HK-2 (cell line): ENCODE data around the gene APBA3.
"Not testable (repeated sequence)": the region's sequence is repeated elsewhere in the genome, so short reads cannot be mapped to it uniquely, and the experiment has no call there.

Source experiments
- DNase-seq: peaks from one replicate; pipeline ENCODE4 v3.0.0-alpha.2; 2018; ENCODE audit not compliant: unreplicated experiment

APBA3 gene

GRCh38 chr19:3771000-3771905 lies 9.8 kb upstream of the APBA3 start:
- DNase-seq, result no peak

DNA sequence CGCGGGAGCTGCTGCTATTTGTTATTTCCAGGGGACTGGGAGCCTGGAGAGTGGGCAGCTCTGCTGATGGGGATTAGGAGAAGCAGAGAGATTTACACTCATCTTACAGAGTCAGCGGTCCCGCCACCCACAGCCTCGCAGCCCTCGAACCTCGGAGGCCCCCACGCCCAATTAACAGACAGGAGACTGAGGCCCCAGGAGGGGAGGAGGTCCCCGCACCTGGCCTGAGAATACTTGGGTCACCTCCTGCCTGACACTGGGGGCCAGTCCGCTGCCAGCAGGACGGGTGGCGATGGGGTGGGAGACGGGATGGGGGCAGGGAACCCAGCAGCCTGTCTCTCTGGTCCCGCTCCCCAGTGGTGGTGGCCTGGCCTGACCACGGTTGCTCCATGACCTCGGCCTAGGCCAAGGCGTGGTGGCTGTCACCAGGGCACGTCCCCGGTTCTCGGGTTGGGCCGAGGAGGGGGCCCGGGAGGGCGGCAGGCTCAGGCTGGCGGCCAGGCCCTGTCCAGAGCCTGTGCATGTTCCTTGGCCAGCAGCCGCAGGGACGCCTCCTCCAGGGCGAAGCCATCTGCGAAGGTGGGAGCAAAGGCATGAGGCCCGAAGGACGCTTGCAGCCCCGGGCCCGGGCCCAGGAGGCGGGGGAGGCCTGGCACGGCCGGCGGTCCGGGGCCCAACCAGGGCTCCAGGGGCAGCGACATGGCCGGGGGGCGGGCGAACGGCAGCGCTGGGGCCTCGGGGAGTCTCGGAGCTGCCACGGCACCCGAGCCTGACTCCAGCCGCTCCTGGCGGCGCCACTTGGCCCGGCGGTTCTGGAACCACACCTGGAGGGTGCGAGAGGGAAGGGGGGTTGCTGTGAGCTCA lies 8.9 kb upstream of the APBA3 start:
- DNase-seq, result no peak

- no peak for DNase-seq
Observed at GRCh38 chr19:3769494-3769893, 8.0 kb upstream of the APBA3 start.

DNA sequence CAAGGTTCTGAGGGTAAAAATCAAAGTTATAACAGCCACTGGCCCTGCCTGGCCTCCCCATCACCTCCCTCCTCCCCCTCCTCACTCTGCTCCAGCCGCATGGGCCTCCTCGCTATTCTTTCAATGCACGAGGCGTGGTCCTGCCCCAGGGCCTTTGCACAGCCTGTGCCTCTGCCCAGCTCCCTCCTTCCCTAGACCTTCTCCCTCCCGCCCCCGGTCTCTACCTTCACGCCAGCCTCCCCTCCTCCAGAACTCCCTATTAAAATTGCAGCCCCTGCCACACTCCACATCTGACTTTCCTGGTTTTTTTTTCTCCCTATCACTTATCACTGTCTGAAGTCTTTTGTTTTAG lies 7.2 kb upstream of the APBA3 start:
- no peak for DNase-seq

- no peak for DNase-seq
Observed at GRCh38 chr19:3768015-3768747, 6.7 kb upstream of the APBA3 start.

DNA sequence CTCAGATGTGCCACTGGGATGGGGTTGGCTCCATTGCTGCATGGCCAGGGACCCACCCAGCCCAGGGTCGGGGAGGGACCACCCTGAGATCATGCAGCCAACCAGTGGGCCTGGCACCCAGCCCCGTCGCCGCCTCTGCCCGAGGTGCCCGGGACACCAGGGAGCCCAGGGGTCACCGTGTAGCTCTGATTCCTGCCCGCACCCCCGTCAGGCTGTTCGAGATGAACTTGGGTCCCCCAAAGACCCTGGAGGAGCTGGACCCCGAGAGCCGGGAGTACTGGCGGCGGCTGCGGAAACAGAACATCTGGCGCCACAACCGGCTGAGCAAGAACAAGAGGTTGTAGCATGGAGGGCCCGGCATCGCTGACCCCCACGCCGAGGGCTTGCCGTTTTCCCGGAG lies 5.6 kb upstream of the APBA3 start:
- DNase-seq, result no peak

DNA sequence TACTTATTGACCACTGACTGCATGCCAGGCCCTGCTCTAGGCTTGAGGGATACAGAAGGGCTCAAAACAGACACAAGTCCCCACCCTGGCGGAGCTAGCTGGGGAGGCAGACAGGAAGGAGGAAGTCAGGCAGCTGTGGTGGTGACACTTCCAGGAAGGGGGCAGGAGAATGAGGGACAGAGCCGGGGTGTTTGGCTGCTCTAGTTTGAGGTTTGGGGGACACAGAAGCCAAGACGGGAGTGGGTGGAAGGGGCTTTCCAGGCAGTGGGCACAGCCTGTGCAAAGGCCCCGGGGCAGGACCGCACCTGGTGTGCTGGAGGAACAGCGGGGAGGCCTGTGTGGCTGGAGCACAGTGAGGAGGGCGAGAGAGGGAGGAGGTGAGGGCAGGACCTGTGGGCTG lies 5.0 kb upstream of the APBA3 start:
- no peak for DNase-seq

DNA sequence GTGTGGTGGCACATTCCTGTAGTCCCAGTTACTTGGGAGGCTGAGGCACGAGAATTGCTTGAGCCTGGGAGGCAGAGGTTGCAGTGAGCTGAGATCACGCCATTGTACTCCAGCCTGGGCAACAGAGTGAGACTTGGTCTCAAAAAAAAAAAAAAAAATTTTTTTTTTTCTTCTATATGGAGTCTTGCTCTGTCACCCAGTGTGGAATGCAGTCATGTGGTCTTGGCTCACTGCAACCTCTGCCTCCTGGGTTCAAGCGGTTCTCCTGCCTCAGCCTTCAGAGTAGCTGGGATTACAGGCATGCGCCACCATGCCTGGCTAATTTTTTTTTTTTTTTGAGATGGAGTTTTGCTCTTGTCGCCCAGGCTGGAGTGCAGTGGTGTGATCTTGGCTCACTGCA lies 4.3 kb upstream of the APBA3 start:
- DNase-seq, result not testable (repeated sequence)

GRCh38 chr19:3765121-3765520 lies 3.6 kb upstream of the APBA3 start:
- no peak for DNase-seq

DNA sequence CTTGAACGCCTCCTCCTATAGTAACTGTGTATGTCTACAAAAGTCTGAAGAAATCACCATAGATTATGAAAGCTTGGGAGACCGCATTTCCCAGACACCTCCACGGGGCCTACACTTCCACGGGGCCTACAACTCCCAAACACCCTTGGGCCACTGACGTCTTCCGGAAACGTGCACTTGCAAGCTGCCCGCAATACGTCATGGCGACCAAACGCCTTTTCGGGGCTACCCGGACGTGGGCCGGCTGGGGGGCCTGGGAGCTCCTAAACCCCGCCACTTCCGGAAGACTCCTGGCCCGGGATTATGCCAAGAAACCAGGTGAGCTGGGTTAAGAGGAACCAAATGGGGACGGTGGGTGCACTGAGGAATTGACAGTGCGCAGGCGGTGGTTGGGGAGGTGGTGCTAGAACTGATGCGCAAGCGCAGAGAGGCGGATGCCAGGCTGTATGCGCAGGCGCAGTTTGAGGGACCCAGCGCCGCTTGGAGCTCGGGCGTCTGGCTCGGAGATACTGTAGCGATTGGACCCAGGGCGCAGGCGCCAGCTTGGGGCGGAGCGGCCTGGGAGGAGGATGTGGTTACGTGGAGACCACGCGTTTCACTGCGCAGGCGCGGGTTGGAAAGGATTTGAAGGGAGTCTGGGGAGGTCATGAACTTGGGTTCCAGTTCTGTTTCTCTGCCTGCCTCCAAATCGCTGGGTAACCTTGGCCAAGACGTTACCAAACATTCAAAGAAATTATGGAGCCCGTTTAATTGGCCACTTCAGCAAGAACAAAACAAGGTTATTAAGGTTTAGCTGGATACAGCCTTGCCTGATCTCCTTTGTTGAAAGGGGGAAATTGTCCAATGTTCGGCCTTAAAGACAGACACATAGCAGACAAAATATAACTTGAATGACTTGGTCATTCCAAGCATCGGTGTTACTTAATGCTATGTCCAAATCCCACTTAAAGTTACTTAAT lies 1.3 kb upstream of the APBA3 start, which contains the start of gene MRPL54:
MRPL54 (plus strand) TSS at position 182 of the 959 bp plus-strand sequence; CDS start at position 201, 19 bp downstream.
- DNase-seq, result peak; percentile 99

GRCh38 chr19:3762130-3762473 lies 610 bp upstream of the APBA3 start:
- no peak for DNase-seq

GRCh38 chr19:3760871-3761361 lies 576 bp downstream of the APBA3 start:
- DNase-seq, result no peak

DNA sequence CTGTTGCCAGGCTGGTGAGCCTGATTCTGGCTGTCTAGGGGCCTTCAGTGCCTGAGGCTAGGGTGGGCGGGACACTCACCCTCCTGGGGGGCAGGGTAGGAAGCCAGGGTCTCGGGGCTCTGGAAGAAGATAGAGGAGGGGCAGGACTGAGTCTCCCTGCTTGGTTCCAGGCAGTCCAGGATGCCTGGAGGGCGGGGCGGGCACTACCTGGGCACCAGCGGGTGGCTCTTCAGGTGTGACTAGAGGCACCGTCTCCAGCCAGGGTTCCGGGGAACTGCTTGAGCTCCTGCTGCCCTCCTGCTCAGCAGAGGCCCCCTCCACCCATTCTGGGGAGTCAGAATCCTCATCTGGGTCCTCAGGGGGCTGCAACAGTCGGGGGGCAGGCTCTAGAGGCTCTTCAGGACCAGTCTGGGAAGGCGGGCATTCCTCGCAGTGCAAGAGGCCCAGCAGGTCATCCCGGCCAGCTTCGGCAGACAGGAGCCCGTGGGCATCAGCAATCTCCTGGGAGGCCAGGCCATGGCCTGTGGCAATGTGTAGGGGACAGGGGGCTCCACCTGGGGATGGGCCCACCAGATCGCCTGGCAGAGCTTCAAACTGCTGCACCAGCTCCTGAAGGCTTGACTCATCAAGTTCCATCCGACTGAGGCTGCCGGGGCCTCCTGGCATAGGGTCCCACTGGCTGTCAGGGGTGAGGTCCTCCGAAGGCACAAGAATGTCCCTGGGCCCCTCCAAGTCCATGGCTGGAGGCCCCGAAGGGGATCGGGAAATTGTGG lies 1.8 kb downstream of the APBA3 start:
- DNase-seq, result no peak

GRCh38 chr19:3758297-3758696 lies 3.2 kb downstream of the APBA3 start:
- DNase-seq, result not testable (repeated sequence)

- not testable (repeated sequence) for DNase-seq
Observed at GRCh38 chr19:3757705-3758104, 3.8 kb downstream of the APBA3 start.

DNA sequence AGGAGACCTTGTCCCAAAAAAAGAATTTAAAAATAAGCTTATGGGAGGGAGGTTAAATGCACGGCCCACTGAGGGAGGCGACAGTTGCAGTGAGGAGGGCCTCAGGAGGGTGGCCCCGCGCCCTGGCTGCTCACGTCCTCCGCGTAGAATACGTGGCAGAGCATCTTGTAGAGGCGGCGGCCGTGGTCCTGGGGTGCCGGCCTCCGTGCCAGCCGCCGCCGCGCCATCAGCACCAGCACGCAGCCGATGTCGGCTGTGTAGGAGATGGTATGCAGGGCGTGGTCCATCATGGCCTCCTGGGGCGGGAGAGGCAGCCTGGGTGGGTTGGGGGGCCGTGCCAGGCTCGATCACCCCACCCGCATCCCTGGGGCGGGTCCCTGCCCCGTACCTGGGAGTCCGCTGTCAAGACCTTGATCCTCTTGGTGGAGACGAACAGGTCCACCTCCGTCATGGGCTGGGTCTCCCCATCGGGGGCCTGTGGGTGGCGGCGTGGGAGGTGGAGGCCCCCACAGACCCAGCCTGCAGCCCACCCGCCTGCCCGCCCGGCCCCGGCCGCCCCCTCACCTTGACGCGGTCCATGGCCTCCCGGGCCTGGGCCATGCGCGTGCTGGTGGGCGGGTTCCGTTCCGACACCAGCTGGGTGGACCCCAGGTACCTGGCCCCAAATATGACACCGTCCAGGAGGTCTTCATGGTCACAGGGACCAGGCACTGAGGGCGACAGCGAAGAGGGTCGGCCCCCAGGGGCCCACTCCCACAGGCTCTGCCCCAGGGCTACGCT lies 7.7 kb downstream of the APBA3 start:
- DNase-seq, result no peak

DNA sequence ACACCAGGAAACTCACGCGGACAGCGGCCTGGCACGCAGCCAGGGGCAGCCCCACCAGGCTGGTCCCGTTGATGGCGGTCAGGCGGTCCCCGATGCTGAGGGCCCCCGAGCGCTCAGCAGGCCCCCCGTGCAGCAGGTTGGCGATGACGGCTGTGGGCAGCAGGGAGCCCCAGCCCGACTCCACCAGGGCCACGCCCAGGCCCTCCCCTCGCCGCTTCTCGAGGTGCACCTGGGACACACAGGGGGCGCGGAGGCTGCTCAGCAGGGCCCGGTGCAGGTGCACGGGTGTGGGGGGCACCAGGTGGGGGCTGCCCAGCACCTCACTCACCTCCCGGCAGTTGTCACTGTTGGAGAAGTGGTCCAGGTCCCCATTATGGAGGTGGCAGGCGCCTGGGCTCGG lies 9.0 kb downstream of the APBA3 start:
- no peak for DNase-seq

- no peak for DNase-seq
Observed at GRCh38 chr19:3751236-3751635, 10.3 kb downstream of the APBA3 start.

GRCh38 chr19:3750211-3750610 lies 11.3 kb downstream of the APBA3 start:
- no peak for DNase-seq
